ENCODE measurements around the gene THOC5.
A peak's percentile ranks its signal among the peaks of the same experiment; 100 is the strongest.
"Not testable (repeated sequence)": the region's sequence is repeated elsewhere in the genome, so short reads cannot be mapped to it uniquely, and the experiment has no call there.

Gene THOC5

GRCh38 chr22:29578462-29579200 lies 25.1 kb upstream of the THOC5 start:
- H3K9me3 Mint-ChIP-seq: no peaks in the 10 kb centered on the region
- no peak for DNase-seq (ENCODE audit: low spot score in 2 of 2)
- peaks cover 3% of the 10 kb centered on the region for H3K36me3 Mint-ChIP-seq (ENCODE audit: insufficient read depth)
- H3K27me3 Mint-ChIP-seq: no peaks in the 10 kb centered on the region
- H3K4me3 Mint-ChIP-seq: no peak overlapping the region
- H3K27ac Mint-ChIP-seq (ENCODE audit: low read depth): no peak overlapping the region
- peaks cover 23% of the 10 kb centered on the region for H3K4me1 Mint-ChIP-seq
- ATAC-seq (replicated peaks; ENCODE audit: extremely low read depth, poor library complexity, severe bottlenecking): peak; percentile 31

- Mint-ChIP-seq H3K4me3 (no peak overlapping the region), H3K4me1 (peaks cover 2% of the 10 kb centered on the region), H3K9me3 (no peaks in the 10 kb centered on the region), H3K27me3 (no peaks in the 10 kb centered on the region), H3K36me3 (ENCODE audit: insufficient read depth) (peaks cover 7% of the 10 kb centered on the region), H3K27ac (ENCODE audit: low read depth) (no peak overlapping the region)
- no peak for ATAC-seq (replicated peaks; ENCODE audit: extremely low read depth, poor library complexity, severe bottlenecking)
- no peak for DNase-seq (ENCODE audit: low spot score in 2 of 2)
Measured at GRCh38 chr22:29574762-29575450, 21.3 kb upstream of the THOC5 start.

- peaks cover 18% of the 10 kb centered on the region for H3K36me3 Mint-ChIP-seq (ENCODE audit: insufficient read depth)
- H3K4me3 Mint-ChIP-seq: no peak overlapping the region
- ATAC-seq (replicated peaks; ENCODE audit: extremely low read depth, poor library complexity, severe bottlenecking) (no peak), DNase-seq (ENCODE audit: low spot score in 2 of 2) (no peak)
- H3K27me3 Mint-ChIP-seq: no peaks in the 10 kb centered on the region
- H3K27ac Mint-ChIP-seq (ENCODE audit: low read depth): no peak overlapping the region
- no peaks in the 10 kb centered on the region for H3K9me3 Mint-ChIP-seq
- no peaks in the 10 kb centered on the region for H3K4me1 Mint-ChIP-seq
Measured at GRCh38 chr22:29570912-29571549, 17.5 kb upstream of the THOC5 start.

- no peaks in the 10 kb centered on the region for H3K9me3 Mint-ChIP-seq
- ATAC-seq (replicated peaks; ENCODE audit: extremely low read depth, poor library complexity, severe bottlenecking) (no peak), DNase-seq (ENCODE audit: low spot score in 2 of 2) (no peak)
- no peak overlapping the region for H3K4me3 Mint-ChIP-seq
- peaks cover 18% of the 10 kb centered on the region for H3K36me3 Mint-ChIP-seq (ENCODE audit: insufficient read depth)
- no peaks in the 10 kb centered on the region for H3K27me3 Mint-ChIP-seq
- H3K4me1 Mint-ChIP-seq: no peaks in the 10 kb centered on the region
- H3K27ac Mint-ChIP-seq (ENCODE audit: low read depth): no peak overlapping the region
Measured at GRCh38 chr22:29570456-29570855, 16.9 kb upstream of the THOC5 start.

- H3K4me3 Mint-ChIP-seq: no peak overlapping the region
- H3K36me3 Mint-ChIP-seq (ENCODE audit: insufficient read depth): peaks cover 21% of the 10 kb centered on the region
- DNase-seq (ENCODE audit: low spot score in 2 of 2): no peak
- H3K9me3 Mint-ChIP-seq: no peaks in the 10 kb centered on the region
- no peak for ATAC-seq (replicated peaks; ENCODE audit: extremely low read depth, poor library complexity, severe bottlenecking)
- H3K4me1 Mint-ChIP-seq: no peaks in the 10 kb centered on the region
- no peaks in the 10 kb centered on the region for H3K27me3 Mint-ChIP-seq
- peak overlapping the region; percentile 36 for H3K27ac Mint-ChIP-seq (ENCODE audit: low read depth)
Measured at GRCh38 chr22:29569011-29569678, 15.6 kb upstream of the THOC5 start.

- peaks cover 24% of the 10 kb centered on the region for H3K36me3 Mint-ChIP-seq (ENCODE audit: insufficient read depth)
Measured at GRCh38 chr22:29567338-29567737, 13.8 kb upstream of the THOC5 start.

GRCh38 chr22:29566513-29566912 lies 13.0 kb upstream of the THOC5 start:
- not testable (repeated sequence) for H3K4me3 Mint-ChIP-seq; H3K9me3 Mint-ChIP-seq; DNase-seq (ENCODE audit: low spot score in 2 of 2); H3K4me1 Mint-ChIP-seq; H3K27ac Mint-ChIP-seq (ENCODE audit: low read depth); H3K27me3 Mint-ChIP-seq; ATAC-seq (replicated peaks; ENCODE audit: extremely low read depth, poor library complexity, severe bottlenecking)
- peaks cover 24% of the 10 kb centered on the region for H3K36me3 Mint-ChIP-seq (ENCODE audit: insufficient read depth)

More at GRCh38 chr22:29567338-29567737, 13.8 kb upstream of the THOC5 start:
- Mint-ChIP-seq H3K27me3 (no peaks in the 10 kb centered on the region), H3K4me1 (no peaks in the 10 kb centered on the region), H3K4me3 (no peak overlapping the region), H3K27ac (ENCODE audit: low read depth) (no peak overlapping the region), H3K9me3 (no peaks in the 10 kb centered on the region)
- ATAC-seq (replicated peaks; ENCODE audit: extremely low read depth, poor library complexity, severe bottlenecking) (no peak), DNase-seq (ENCODE audit: low spot score in 2 of 2) (no peak)

- H3K27me3 Mint-ChIP-seq: no peaks in the 10 kb centered on the region
- DNase-seq (ENCODE audit: low spot score in 2 of 2): no peak
- H3K9me3 Mint-ChIP-seq: no peaks in the 10 kb centered on the region
- H3K4me1 Mint-ChIP-seq: no peaks in the 10 kb centered on the region
- no peak overlapping the region for H3K4me3 Mint-ChIP-seq
- H3K27ac Mint-ChIP-seq (ENCODE audit: low read depth): no peak overlapping the region
- ATAC-seq (replicated peaks; ENCODE audit: extremely low read depth, poor library complexity, severe bottlenecking): no peak
- peaks cover 22% of the 10 kb centered on the region for H3K36me3 Mint-ChIP-seq (ENCODE audit: insufficient read depth)
Measured at GRCh38 chr22:29563652-29564460, 10.3 kb upstream of the THOC5 start.

- Mint-ChIP-seq H3K27me3 (no peaks in the 10 kb centered on the region), H3K9me3 (no peaks in the 10 kb centered on the region), H3K27ac (ENCODE audit: low read depth) (peak overlapping the region; percentile 9), H3K4me3 (no peak overlapping the region), H3K4me1 (no peaks in the 10 kb centered on the region), H3K36me3 (ENCODE audit: insufficient read depth) (peaks cover 24% of the 10 kb centered on the region)
- DNase-seq (ENCODE audit: low spot score in 2 of 2): no peak
- ATAC-seq (replicated peaks; ENCODE audit: extremely low read depth, poor library complexity, severe bottlenecking): no peak
Measured at GRCh38 chr22:29559853-29560252, 6.3 kb upstream of the THOC5 start.

GRCh38 chr22:29559030-29559429 lies 5.5 kb upstream of the THOC5 start:
- Mint-ChIP-seq H3K4me3 (no peak overlapping the region), H3K9me3 (no peaks in the 10 kb centered on the region), H3K4me1 (no peaks in the 10 kb centered on the region), H3K27ac (ENCODE audit: low read depth) (no peak overlapping the region), H3K27me3 (no peaks in the 10 kb centered on the region), H3K36me3 (ENCODE audit: insufficient read depth) (peaks cover 21% of the 10 kb centered on the region)
- DNase-seq (ENCODE audit: low spot score in 2 of 2) (no peak), ATAC-seq (replicated peaks; ENCODE audit: extremely low read depth, poor library complexity, severe bottlenecking) (no peak)

GRCh38 chr22:29555065-29555644 lies 1.6 kb upstream of the THOC5 start:
- Mint-ChIP-seq H3K27ac (ENCODE audit: low read depth) (no peak overlapping the region), H3K4me3 (peak overlapping the region; percentile 6), H3K4me1 (peaks cover 19% of the 10 kb centered on the region), H3K27me3 (no peaks in the 10 kb centered on the region), H3K9me3 (no peaks in the 10 kb centered on the region), H3K36me3 (ENCODE audit: insufficient read depth) (peaks cover 22% of the 10 kb centered on the region)
- no peak for DNase-seq (ENCODE audit: low spot score in 2 of 2)
- no peak for ATAC-seq (replicated peaks; ENCODE audit: extremely low read depth, poor library complexity, severe bottlenecking)

- H3K27ac Mint-ChIP-seq (ENCODE audit: low read depth); H3K9me3 Mint-ChIP-seq; DNase-seq (ENCODE audit: low spot score in 2 of 2); H3K27me3 Mint-ChIP-seq; ATAC-seq (replicated peaks; ENCODE audit: extremely low read depth, poor library complexity, severe bottlenecking): not testable (repeated sequence)
- Mint-ChIP-seq H3K36me3 (ENCODE audit: insufficient read depth) (peaks cover 24% of the 10 kb centered on the region), H3K4me3 (peak overlapping the region; percentile 91), H3K4me1 (peaks cover 30% of the 10 kb centered on the region)
Measured at GRCh38 chr22:29552357-29552756, 1.2 kb downstream of the THOC5 start.
